NCI-H1417 treated with DMSO at 0.1 percent for 48 hours (cell line): ENCODE results near the gene FXN.

ENCODE experiments used
- DNase-seq: peaks from one replicate; lab custom pipeline; 2025; lab: John Stamatoyannopoulos, UW

Gene FXN

GRCh38 chr9:69143291-69143690 lies 107.7 kb downstream of the FXN start:
- no peak for DNase-seq

DNA sequence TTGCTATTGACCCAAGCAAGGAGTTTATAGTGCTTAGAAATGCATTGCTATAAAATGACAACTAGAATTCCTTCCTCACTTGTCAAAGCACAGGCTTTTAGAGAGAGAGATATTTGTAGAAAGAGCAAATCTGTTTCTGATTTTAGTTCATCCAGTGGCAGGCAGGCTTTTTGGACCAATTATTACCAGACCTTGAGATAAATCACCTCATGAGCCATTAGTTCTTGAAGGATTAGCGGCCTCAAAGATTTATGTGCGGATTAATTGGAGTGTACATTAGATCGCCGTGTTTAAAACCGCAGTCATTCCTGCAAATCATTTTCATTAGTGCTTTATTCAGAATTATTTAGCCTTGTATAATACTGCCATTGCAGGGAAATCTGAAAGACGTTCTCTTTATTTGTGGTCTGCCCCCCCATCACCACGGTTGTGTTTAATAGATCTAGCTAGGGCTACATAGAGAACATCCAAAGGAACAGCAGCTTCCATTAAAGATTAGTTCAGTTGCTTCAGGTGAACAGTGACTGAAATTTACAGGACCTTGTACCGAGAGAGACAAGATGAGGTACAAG lies 109.7 kb downstream of the FXN start:
- no peak for DNase-seq

DNA sequence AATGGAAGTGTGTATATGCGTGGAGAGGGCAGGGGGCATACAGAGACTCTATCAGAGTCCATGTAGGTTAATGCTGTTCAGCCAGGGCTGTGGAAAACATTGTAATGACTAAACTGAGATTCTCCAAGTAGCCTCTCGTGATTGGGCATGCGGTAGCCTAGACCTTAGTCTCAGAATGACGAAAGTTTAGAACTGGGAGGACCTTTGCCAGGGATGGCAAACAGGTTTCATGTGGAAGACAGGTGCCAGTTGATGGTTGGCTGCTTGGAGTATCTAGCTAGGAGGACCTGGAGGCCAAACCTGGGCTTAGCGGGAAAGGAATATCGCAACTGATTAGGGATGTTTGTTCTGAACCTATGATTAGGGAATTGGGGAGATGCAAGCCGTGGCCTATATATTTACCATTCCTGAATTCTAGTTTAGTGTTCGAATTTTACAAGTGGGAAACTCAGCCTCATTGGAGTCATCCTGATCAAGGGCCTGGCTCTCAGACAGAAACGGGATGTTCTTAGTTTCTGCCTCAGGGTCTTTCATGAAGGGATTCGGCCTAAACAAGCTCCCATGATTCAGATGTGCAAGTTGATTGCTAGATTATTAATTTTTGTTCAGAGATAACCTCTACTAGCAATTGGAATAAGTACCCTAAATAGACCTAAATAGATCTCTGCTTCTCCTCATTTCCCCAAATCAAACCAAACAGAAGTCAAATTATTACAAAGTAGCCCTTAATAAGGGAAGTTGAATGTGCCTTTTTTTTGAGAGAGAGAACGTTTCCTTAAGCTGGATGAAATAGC lies 111.7 kb downstream of the FXN start:
- DNase-seq: no peak

GRCh38 chr9:69149321-69149807 lies 113.8 kb downstream of the FXN start:
- DNase-seq: no peak
